Measurements from ENCODE around the gene SH3RF3.

- TF ChIP-seq GATA3 (IDR thresholded peaks at IDR 0.05; ENCODE audit: low read depth, low read length), result no peak
- no peak for TF ChIP-seq GATA2 (IDR thresholded peaks at IDR 0.05; ENCODE audit: low read depth, low read length)
Observed at GRCh38 chr2:109429567-109430328, 300.7 kb downstream of the SH3RF3 start.
